Measurements from ENCODE around the gene PRC1.

Gene PRC1

DNA sequence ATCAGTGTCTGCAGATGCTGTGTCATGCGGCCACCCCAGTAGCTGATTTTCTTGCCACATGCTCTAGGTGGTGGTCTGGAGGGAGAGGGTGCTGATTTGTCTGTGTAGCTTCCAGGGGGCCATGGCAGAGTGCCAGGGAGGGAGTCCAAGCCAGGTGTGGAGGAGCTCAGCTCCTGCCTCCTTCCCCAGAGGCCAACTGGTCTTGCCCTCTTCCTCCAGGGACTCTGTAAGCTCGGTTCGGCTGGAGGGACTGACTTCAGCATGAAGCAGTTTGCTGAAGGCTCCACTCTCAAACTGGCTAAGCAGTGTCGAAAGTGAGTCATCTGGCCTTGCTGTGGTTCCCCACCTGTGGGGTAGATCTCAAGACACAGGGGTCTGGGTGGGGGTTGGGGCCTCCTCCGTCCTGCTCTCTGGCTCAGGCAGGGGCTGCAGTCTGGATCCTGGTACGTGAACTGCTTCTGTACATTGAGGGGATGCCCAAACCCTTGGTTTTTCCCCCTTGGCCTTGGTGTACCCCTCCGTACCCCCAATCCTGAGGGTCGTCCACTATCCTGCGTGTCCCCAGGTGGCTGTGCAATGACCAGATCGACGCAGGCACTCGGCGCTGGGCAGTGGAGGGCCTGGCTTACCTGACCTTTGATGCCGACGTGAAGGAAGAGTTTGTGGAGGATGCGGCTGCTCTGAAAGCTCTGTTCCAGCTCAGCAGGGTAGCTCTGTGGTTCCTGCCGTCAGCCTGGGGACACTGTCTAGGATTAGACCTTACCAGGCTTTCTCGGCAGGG, 46.6 kb downstream of the PRC1 start:
- TF ChIP-seq, protein P1, sequence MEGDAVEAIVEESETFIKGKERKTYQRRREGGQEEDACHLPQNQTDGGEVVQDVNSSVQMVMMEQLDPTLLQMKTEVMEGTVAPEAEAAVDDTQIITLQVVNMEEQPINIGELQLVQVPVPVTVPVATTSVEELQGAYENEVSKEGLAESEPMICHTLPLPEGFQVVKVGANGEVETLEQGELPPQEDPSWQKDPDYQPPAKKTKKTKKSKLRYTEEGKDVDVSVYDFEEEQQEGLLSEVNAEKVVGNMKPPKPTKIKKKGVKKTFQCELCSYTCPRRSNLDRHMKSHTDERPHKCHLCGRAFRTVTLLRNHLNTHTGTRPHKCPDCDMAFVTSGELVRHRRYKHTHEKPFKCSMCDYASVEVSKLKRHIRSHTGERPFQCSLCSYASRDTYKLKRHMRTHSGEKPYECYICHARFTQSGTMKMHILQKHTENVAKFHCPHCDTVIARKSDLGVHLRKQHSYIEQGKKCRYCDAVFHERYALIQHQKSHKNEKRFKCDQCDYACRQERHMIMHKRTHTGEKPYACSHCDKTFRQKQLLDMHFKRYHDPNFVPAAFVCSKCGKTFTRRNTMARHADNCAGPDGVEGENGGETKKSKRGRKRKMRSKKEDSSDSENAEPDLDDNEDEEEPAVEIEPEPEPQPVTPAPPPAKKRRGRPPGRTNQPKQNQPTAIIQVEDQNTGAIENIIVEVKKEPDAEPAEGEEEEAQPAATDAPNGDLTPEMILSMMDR (IDR thresholded peaks at IDR 0.05; ENCODE audit: low read depth, low read length), result no peak

DNA sequence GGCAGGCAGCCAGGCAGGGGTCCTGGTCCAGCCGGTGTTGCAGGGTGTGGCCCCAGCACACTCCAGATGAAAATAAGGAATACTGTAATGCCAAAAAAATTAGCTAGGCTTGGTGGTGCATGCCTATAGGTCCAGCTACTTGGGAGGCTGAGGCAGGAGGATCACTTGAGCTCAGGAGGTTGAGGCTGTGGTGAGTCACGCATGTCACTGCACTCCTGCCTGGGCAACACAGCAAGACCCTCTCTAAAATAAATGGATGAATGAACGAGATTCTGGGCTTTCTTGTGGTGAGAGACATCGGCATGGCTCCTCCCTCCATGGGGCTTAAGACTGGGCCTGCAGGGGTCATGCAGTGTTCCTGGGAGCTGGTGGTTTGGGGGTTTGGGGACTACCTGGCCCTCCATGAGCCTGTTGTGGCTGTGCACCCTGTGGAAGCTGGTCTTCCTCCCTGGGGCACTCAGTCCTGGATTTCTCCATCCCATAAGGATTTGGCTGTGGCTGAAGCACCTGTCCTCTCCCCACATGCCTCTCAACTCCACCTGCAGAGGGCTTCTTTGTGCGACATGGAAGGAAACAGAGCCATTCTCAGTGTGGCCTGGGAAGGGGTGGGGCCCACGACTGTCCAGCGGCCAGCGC, 47.3 kb downstream of the PRC1 start:
- H3K4me3 ChIP-seq (ENCODE audit: low read depth, low read length), result no peak overlapping the region
- TF ChIP-seq, protein P1 (IDR thresholded peaks at IDR 0.05; ENCODE audit: low read depth, low read length), result no peak

More for the DNA sequence above, 46.6 kb downstream of the PRC1 start:
- H3K4me3 ChIP-seq (ENCODE audit: low read depth, low read length), result no peak overlapping the region

DNA sequence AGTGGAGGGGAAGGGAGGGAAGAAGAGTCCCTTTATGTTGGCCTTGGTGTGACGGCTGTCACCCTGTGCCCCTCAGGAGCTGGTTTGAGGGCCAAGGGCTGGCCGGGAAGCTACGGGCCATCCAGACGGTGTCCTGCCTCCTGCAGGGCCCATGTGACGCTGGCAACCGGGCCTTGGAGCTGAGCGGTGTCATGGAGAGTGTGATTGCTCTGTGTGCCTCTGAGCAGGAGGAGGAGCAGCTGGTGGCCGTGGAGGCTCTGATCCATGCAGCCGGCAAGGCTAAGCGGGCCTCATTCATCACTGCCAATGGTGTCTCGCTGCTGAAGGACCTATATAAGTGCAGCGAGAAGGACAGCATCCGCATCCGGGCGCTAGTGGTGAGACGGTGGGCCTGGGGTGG, 47.8 kb downstream of the PRC1 start:
- TF ChIP-seq, protein P1 (IDR thresholded peaks at IDR 0.05; ENCODE audit: low read depth, low read length), result no peak

DNA sequence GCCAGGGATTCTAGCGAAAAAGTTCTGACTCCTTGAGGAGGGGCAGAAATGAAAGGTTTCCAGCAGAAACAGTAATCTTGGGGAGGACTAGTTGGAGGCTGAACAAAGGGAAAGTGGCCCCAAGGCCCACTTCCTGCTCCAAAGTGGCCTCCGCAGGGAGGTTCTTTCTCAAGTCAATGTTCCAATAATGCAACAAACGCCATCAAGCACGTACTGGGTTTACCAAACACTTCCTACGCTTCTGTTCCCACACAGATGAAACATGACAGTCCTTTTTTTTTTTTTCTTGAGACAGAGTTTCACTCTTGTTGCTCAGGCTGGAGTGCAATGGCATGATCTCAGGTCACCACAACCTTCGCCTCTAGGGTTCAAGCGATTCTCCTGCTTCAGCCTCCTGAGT, 49.2 kb downstream of the PRC1 start:
- no peak overlapping the region for H3K4me3 ChIP-seq (ENCODE audit: low read depth, low read length)
- TF ChIP-seq, protein P1 (IDR thresholded peaks at IDR 0.05; ENCODE audit: low read depth, low read length), result no peak

More for the DNA sequence above, 47.8 kb downstream of the PRC1 start:
- H3K4me3 ChIP-seq (ENCODE audit: low read depth, low read length), result no peak overlapping the region

DNA sequence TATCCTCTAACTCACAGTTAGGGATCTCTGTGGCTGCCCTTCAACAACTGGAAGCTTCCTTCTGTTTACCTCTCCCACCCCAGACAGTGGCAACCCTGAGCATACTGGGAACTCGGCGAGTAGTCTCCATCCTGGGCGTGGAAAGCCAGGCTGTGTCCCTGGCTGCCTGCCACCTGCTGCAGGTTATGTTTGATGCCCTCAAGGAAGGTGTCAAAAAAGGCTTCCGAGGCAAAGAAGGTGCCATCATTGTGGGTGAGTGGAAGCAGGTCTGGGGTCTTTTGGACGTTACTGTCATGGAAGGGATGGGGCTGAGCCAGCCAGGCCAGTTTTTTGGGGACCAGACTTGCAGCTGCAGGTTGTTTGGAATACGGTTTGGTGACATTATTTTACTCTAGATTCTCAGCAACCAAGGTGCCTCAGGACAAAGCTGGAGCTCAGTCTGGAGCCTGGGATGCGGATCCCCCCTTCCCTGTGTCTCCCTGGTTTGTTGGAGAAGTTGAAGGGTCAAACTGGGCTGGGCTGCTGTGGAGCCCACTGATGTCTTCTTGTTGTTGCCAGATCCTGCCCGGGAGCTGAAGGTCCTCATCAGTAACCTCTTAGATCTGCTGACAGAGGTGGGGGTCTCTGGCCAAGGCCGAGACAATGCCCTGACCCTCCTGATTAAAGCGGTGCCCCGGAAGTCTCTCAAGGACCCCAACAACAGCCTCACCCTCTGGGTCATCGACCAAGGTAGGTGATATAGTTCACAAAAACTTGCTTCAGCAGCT, 51.8 kb downstream of the PRC1 start:
- H3K4me3 ChIP-seq (ENCODE audit: low read depth, low read length), result no peak overlapping the region
- TF ChIP-seq, protein P1 (IDR thresholded peaks at IDR 0.05; ENCODE audit: low read depth, low read length), result no peak

DNA sequence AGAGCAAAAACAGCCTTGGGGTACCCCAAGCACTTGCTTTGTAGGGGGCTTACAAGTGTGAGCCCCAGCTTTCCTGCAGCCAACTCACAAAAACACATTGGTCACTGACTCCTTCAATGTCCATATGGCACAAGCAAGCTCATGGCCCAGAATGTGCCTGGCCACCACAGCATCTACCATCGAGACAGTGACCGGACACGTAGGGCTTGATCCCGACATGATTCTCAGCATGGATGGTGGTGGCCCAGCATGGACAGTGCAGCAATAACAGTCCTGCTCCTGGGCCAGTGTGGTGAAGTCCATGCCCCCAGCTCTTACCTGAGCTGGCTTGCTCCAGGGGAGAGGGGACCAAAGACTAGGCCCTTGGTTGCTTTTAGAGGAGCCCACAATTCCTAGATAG, 53.3 kb downstream of the PRC1 start:
- TF ChIP-seq, protein P1 (IDR thresholded peaks at IDR 0.05; ENCODE audit: low read depth, low read length), result no peak
- no peak overlapping the region for H3K4me3 ChIP-seq (ENCODE audit: low read depth, low read length)
